NCI-H1694 treated with DMSO at 0.1 percent for 48 hours (cell line): ENCODE measurements around the gene RTP2.

Experiments
- DNase-seq: peaks from one replicate; lab custom pipeline; 2025; lab: John Stamatoyannopoulos, UW

The RTP2 gene

DNA sequence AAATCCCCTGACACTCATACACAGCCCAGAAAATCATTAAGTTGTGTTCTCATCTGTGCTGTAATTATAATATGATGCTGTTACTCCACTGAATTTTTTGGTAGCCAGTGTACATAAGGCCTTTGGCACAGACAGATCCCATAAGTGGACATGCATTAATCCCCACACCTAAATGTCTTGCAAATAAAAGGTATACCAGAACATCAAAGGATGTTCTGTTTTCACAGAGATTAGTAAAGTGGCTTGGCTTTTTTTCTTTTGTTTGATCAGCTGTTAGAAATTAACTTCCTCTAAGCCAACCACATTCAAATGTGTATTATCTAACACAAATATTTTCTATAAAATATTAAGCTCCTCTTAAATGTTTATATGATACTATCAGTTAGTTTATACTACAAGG, 34.8 kb downstream of the RTP2 start:
- DNase-seq, result no peak

DNA sequence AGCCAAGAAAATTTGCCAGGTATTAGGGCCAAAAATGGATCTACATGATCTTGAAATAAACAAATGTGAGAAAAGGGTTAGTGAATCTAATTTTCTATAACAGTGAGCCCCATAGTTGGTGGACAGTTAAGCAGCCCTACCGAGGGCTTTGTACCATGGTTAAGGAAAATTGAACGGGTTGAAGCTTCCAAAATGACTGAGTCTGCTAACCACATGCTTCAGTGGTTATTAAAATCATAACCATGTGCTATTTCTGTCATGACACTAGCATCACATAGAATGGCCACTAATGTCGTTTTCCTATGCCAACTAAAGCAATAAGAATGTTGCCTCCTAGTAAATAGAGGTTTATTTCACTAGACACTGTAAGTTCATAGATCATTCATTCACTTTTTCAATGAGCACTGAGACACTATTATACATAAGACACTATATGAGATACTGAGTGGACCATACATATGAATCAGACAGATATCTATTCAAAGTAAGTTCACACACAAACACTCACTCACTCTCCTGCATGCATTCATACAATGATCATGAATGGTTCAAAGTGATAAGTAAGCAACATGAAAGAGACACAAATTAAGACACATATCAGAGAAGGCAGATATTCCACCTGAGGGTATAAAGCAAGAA, 36.5 kb downstream of the RTP2 start:
- DNase-seq, result no peak

DNA sequence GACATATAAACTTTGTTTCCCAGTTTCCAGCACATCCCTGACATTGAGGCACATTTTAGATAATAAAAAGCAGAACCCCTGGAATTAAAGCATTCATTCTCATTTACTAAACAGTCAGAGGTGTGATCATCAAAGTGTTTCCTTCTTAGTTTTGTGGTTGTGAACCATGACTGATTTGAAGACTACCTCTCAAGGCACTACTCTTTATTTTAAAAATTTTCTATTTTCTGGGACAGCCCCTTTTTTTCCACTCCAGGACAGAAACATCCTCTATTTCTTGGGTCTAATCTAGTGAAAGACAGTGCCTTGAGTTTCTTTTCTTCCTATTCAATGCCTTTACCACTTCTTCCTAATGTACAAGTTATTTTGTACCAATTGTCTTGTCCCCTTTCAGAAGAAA, 37.3 kb downstream of the RTP2 start:
- DNase-seq, result no peak

DNA sequence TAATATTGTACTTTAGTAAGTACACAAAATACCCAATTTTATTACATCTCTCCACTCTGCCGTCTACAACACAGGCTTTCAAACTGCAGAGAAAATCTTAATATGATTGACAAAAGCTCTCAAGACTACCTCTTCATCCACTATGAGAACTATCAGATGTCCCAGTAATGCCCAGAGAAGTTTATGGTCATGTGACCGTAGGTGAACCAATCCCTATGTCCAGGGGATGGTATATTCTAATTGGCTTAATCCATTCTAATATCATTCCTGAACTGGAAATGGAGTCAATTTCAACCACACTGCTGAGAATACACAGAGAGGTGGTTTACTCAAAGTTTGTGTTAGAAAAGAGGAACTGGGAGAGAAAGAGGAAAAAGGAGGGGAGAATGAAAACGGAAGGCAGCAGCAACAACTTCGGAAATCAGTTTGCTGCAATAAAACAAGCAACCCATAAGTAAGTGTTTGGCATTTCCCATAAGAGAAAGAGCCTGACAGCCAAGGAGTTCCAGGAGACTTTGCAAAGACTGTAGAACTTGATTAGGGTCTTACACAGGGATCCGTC, 39.4 kb downstream of the RTP2 start:
- DNase-seq, result no peak

DNA sequence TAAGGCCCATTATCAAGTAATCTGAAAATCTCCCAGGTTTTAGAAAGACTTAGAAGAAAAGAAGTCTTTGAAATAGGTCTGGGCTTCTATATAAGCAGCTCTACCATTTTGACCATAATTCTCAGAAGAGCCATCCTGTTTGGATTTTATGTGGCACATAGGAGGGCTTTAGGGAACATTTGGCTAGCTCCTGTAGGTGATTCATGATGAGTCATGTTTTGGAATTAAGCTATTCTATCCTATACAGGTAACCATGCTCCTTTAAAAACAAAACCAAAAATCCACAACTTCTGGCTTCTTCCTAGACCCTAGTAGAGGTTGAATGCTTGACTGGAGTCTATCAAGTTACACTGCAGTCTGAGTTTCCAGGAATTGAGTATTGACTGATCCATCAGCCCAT, 41.1 kb downstream of the RTP2 start:
- no peak for DNase-seq

DNA sequence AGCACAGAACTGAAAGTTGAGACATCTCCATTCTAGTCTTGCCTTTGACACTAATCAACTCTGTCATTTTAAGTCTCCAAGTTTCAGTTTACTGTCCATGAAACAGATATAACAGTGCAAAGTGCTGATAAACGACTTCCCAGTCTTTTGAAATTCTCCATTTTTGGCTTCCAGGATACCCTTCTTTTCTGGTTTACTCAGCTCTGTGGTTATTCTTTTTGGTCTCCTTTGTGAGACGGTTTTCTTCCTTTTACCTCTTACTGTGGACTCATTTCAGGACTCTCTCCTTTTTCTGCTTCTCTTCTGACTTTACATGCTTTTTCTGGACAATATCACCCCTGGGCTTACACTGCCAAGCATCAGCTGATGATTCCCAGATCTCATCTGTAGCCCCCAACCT, 51.1 kb downstream of the RTP2 start:
- DNase-seq, result no peak
